HG03571 (cell line): ENCODE data around the gene SEC63.
"Not testable (repeated sequence)": the region's sequence is repeated elsewhere in the genome, so short reads cannot be mapped to it uniquely, and the experiment has no call there.

Experiments used
- ATAC-seq: cut with Tn5 transposase; IDR thresholded peaks from one replicate; pipeline ENCODE4 v1.9.1; 2021; ENCODE audit not compliant: unreplicated experiment

Gene SEC63

GRCh38 chr6:107957909-107958688, at the start of gene SEC63:
Gene SEC63 (minus strand): TSS chr6:107958208. CDS start chr6:107958009, 199 bp downstream.
- peak; percentile 91 for ATAC-seq

DNA sequence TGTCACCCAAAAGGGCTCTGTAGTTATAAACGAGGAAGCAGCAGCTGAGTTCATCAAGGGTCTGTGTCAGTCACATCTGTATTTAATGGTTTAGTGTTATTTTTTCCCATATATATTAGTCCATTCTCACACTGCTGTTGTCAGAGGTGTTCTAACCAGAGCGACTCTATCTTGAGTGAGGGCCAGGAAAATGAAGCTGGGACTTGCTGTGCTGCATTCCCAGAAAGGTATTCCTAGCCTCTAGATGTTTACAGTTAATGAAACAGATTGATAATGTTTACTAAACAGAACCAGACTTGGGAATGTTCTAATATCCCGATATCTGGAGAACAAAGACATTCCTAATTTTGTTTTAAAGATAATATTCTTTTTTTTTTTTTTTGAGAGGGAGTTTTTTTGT, 48.0 kb upstream of the SEC63 start:
- no peak for ATAC-seq

- no peak for ATAC-seq
Observed at GRCh38 chr6:108004861-108005260, 46.9 kb upstream of the SEC63 start.

DNA sequence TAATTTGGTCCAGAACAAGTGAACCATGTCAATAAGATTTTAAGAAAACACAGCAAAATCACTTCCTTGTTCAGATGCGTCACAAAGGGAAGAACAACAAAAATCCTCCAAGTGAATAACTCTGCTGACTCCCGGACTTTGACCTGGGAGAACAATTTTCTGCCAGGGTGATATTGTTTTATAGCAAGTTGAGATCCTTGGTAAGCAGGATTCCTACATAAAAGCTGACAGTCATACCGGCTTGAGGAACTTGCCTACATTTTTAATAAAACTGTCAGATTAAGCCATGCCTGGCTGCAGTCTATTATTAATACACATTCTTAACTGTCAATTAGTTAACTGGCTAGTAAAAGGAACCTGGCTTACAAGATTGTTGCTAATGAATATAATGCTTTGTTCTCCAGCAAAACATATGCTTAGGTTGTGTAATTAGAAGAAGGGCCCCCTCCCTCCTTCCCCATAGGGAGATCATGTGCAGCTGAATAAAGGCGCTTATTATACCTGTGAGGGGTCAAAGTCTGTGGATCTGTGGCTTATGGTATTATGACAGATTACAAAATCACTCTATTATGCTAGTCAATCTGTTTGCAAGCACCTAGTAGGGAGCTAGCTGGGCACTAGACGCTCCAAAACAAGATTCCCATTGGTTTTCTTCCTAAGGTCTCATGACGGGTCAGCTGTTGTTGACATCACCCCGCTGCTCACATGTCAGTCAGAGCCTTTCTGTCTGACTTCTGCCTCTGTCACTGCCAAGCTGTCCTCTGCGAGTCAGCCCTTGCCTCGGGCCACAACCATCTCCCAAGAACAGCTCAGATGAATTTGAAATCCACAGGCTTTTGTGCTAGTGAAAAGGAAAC, 44.6 kb upstream of the SEC63 start:
- ATAC-seq, result no peak

GRCh38 chr6:108001696-108002231, 43.8 kb upstream of the SEC63 start:
- no peak for ATAC-seq

DNA sequence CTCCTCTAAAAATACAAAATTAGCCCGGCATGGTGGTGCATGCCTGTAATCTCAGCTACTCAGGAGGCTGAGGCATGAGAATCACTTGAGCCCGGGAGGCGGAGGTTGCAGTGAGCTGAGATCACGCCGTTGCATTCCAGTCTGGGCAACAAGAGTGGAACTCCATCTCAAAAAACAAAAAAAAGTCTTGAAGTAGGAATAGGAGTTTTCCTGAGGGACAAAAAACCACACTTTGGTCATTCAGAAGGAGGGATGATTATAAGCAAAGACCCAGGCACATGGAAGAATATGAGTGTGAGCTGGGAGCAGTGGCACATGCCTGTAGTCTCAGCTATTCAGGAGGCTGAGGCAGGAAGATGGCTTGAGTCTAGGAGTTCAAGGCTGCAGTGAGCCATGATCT, 42.3 kb upstream of the SEC63 start:
- not testable (repeated sequence) for ATAC-seq

- ATAC-seq, result no peak
Observed at GRCh38 chr6:107999341-107999740, 41.3 kb upstream of the SEC63 start.

DNA sequence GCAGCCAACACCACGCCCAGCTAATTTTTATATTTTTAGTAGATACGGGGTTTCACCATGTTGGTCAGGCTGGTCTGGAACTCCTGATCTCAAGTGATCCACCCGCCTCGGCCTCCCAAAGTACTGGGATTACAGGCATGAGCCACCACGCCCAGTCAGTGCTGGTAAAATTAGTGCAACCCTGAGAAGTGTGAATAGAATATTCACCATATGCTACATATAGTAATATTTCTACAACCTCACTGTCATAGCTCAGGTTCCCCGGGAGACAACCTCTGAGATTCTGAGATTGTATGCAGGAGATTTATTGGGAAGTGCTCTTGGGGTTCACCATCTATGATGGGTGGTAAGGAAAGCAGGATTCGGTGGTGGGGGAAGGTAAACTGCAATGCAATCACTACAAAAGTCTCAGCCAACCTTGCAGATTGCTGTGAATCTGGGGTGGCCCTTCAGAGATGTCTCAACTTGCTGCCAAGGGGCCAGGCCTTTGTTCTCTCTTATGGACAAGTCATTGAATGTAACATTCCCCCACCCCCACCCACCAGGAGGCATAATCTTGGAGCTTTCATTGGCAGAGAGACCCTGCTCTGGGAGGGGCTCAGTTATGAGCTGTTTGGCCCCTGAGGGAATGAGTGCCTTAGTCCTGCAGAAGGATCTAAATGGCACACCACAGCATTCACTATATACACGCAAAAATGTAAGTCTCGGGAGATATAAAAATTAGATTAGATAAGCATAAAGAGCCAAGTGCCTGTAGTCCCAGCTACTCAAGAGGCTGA, 34.0 kb upstream of the SEC63 start:
- no peak for ATAC-seq

GRCh38 chr6:107991061-107991460, 33.1 kb upstream of the SEC63 start:
- ATAC-seq, result no peak

GRCh38 chr6:107990587-107990986, 32.6 kb upstream of the SEC63 start:
- ATAC-seq, result not testable (repeated sequence)

DNA sequence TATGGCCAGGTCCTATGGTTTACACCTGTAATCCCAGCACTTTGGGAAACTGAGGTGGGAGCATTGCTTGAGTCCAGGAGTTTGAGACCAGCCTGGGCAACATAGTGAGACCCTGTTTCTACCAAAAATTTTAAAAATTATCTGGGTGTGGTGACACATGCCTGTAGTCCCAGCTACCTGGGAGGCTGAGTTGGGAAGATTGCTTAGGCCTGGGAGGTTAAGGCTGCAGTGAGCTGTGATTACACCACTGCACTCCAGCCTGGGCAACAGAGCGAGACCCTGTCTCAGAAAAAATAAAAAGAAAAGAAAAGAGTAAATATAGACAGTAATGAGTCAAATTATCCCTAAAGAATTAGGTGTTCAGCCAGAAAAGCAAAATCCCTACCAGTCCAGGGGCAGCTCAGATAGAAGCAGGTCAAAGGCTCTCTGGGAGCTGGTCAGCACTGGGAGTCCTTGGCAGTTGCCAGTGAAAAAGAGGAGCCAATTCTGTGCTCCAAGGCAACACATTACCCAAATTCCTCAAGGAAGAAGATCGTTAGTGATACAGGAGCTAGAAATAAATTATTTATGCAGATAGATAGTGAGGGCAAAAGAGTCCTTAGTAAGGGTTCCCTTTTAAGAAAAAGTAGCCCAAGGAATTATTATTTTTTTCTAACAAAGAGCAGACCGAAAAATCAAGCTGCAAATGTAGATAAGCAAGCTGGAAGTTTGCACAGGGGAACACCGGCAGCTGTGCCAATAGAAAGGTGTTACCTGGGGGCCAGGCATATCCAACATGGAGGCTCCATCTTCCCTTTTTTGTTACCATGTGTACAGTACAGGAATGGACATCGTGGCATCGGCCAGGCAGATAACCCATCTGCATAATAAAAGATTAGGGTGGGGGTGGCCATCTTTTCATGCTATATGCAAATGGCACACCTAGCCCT, 31.4 kb upstream of the SEC63 start:
- no peak for ATAC-seq

- no peak for ATAC-seq
Observed at GRCh38 chr6:107988570-107988969, 30.6 kb upstream of the SEC63 start.

- ATAC-seq, result no peak
Observed at GRCh38 chr6:107987805-107988204, 29.8 kb upstream of the SEC63 start.

DNA sequence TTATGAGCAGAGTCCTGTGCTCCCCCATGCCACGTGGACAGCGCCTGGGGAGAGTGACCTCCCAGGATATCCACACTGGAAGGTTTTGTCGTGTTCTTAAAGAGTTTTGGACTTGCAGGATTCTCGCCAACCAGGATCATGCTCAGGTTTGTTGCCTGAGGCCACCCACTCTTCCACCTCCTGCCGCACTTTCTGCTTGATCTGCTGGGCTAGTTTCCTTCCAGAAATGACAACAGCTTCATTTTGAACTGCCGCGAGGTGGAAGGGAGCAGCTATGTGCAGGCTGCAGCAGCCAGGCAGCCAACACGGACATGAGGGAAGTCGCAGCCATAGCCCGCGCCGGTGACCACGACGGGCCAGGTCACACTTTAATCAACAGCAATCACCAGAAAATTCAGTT, 27.7 kb upstream of the SEC63 start:
- ATAC-seq, result no peak

- ATAC-seq, result no peak
Observed at GRCh38 chr6:107983811-107984210, 25.8 kb upstream of the SEC63 start.

DNA sequence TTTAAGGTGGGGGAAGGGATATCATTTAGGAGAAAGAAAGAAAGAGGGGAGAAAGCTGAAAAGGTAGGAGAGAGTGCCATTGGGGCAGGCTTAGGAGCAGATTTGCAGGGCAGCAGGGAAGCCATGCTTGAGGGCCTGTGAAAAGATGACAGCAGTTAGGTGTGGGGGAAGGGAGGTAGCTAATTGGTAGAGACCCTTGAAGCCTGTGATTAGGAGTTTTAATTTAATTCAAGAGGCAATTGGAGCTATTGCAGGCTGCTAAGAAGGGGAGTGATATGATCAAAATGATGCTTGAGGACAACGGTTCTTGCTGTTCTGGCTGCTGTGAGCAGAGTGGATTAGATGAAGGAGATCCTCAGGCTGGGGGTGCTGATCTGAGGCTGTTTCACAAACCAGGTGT, 24.5 kb upstream of the SEC63 start:
- ATAC-seq, result no peak

- no peak for ATAC-seq
Observed at GRCh38 chr6:107981695-107982094, 23.7 kb upstream of the SEC63 start.

GRCh38 chr6:107977283-107977682, 19.3 kb upstream of the SEC63 start:
- no peak for ATAC-seq

DNA sequence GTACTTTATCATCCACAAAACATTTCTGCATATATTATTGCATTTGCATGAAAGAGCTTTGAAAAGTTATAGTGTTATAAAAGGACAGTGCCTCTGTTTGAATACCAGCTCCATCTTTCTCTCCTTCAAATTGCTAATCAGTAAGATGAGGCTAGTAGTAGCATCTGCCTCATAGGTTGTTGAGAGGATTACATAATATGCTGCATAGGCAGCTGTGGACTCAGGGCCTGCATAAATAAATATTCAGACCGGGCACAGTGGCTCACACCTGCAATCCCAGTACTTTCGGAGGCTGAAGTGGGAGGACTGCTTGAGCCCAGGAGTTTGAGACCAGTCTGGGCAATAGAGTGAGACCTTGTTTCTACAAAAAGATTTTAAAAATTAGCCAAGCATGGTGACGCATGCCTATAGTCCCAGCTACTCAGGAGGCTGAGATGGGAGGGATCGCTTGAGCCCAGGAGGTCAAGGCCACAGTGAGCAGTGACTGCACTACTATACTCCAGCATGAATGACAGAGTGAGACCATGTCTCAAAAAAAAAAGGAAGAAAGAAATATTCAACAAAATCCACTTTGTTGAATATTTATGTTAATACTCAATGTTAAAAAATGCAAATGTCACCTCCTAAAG, 18.3 kb upstream of the SEC63 start:
- ATAC-seq, result no peak

GRCh38 chr6:107973594-107973993, 15.6 kb upstream of the SEC63 start:
- no peak for ATAC-seq
